ENCODE data around the gene CBARP.
A peak's percentile ranks its signal among the peaks of the same experiment; 100 is the strongest.

The CBARP gene

DNA sequence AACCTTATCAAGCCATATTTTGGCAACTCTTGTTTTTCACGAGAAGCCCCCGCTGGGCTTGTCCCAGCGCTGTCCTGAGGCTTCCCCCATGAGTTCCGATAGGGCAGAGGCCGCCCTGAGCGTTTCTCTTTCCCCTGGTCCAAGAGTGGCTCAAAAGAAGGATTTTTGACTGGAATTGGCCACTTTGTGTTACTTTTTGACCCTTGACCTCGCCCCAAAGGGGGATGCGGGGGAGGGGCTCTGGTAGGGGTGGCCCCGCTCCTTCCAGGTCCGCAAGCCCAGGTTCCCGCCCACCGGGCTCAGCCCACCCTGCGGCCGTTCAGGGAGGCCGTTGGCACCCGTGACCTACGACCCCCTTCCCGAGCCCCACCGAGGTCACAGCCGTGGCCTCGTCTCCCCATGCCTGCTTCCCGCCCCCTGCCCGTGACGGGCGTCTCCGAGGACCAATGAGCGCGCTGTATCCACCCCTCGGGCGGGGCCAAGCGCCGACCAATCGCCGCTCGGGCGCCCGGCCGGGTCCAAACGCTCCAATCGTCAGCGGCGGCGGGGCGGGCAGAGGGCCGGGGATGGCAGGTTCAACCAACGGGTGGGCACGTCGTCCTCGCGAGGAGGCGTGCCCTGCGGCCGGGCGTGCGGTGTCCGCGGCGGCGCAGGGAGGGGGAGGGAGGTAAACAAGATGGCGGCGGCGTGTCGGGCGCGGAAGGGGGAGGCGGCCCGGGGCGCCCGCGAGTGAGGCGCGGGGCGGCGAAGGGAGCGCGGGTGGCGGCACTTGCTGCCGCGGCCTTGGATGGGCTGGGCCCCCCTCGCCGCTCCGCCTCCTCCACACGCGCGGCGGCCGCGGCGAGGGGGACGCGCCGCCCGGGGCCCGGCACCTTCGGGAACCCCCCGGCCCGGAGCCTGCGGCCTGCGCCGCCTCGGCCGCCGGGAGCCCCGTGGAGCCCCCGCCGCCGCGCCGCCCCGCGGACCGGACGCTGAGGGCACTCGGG, 32.4 kb downstream of the CBARP start, which contains the start of gene STK11 (continued):
- 0 out of 2 replicates have a peak, but pooled peaks have one; percentile 4 for TF ChIP-seq ZFHX2 (tag by site-specific recombination; conservative IDR thresholded peaks at IDR 0.05)
- no peak; the same call in 1 of the 2 replicates for TF ChIP-seq KLF10 (tag by site-specific recombination; IDR thresholded peaks at IDR 0.05)
- no peak for TF ChIP-seq SETDB1 (IDR thresholded peaks at IDR 0.05; ENCODE audit: insufficient read length, low read length)
- no peak for TF ChIP-seq ZNF23 (tag by site-specific recombination; IDR thresholded peaks at IDR 0.05; ENCODE audit: borderline replicate concordance)
- TF ChIP-seq ZNF610 (tag by site-specific recombination; IDR thresholded peaks at IDR 0.05; ENCODE audit: borderline replicate concordance) = no peak
- no peak for TF ChIP-seq GLI2 (tag by site-specific recombination; IDR thresholded peaks at IDR 0.05; ENCODE audit: borderline replicate concordance, low read depth)
- TF ChIP-seq, protein P1, sequence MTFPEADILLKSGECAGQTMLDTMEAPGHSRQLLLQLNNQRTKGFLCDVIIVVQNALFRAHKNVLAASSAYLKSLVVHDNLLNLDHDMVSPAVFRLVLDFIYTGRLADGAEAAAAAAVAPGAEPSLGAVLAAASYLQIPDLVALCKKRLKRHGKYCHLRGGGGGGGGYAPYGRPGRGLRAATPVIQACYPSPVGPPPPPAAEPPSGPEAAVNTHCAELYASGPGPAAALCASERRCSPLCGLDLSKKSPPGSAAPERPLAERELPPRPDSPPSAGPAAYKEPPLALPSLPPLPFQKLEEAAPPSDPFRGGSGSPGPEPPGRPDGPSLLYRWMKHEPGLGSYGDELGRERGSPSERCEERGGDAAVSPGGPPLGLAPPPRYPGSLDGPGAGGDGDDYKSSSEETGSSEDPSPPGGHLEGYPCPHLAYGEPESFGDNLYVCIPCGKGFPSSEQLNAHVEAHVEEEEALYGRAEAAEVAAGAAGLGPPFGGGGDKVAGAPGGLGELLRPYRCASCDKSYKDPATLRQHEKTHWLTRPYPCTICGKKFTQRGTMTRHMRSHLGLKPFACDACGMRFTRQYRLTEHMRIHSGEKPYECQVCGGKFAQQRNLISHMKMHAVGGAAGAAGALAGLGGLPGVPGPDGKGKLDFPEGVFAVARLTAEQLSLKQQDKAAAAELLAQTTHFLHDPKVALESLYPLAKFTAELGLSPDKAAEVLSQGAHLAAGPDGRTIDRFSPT (tag by site-specific recombination; IDR thresholded peaks at IDR 0.05) = peak; percentile 99
- no peak for TF ChIP-seq ZFP41 (tag by site-specific recombination; IDR thresholded peaks at IDR 0.05; ENCODE audit: borderline replicate concordance)
- TF ChIP-seq ZNF707 (tag by site-specific recombination; IDR thresholded peaks at IDR 0.05) = no peak
- TF ChIP-seq ZBTB20 (tag by site-specific recombination; IDR thresholded peaks at IDR 0.05) = no peak
- TF ChIP-seq, protein P2, sequence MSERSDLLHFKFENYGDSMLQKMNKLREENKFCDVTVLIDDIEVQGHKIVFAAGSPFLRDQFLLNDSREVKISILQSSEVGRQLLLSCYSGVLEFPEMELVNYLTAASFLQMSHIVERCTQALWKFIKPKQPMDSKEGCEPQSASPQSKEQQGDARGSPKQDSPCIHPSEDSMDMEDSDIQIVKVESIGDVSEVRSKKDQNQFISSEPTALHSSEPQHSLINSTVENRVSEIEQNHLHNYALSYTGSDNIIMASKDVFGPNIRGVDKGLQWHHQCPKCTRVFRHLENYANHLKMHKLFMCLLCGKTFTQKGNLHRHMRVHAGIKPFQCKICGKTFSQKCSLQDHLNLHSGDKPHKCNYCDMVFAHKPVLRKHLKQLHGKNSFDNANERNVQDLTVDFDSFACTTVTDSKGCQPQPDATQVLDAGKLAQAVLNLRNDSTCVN (tag by site-specific recombination; optimal IDR thresholded peaks at IDR 0.05) = peak; percentile 82
- TF ChIP-seq ZNF341 (tag by site-specific recombination; IDR thresholded peaks at IDR 0.05; ENCODE audit: low read depth) = no peak
- no peak for TF ChIP-seq ZNF670 (tag by site-specific recombination; IDR thresholded peaks at IDR 0.05; ENCODE audit: low read depth)
- TF ChIP-seq ZNF501 (tag by site-specific recombination; IDR thresholded peaks at IDR 0.05) = no peak
- TF ChIP-seq, protein P3, sequence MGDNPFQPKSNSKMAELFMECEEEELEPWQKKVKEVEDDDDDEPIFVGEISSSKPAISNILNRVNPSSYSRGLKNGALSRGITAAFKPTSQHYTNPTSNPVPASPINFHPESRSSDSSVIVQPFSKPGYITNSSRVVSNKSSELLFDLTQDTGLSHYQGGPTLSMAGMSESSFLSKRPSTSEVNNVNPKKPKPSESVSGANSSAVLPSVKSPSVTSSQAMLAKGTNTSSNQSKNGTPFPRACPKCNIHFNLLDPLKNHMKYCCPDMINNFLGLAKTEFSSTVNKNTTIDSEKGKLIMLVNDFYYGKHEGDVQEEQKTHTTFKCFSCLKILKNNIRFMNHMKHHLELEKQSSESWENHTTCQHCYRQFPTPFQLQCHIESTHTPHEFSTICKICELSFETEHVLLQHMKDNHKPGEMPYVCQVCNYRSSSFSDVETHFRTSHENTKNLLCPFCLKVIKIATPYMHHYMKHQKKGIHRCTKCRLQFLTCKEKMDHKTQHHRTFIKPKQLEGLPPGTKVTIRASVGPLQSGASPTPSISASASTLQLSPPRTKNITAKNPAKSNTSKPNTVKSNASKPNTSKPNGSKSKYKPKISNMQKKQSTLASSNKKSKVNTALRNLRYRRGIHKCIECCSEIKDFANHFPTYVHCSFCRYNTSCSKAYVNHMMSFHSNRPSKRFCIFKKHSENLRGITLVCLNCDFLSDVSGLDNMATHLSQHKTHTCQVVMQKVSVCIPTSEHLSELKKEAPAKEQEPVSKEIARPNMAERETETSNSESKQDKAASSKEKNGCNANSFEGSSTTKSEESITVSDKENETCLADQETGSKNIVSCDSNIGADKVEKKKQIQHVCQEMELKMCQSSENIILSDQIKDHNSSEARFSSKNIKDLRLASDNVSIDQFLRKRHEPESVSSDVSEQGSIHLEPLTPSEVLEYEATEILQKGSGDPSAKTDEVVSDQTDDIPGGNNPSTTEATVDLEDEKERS (tag by site-specific recombination; IDR thresholded peaks at IDR 0.05) = no peak
- TF ChIP-seq, protein P4, sequence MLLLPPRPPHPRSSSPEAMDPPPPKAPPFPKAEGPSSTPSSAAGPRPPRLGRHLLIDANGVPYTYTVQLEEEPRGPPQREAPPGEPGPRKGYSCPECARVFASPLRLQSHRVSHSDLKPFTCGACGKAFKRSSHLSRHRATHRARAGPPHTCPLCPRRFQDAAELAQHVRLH (tag by site-specific recombination; IDR thresholded peaks at IDR 0.05) = no peak
- peak; percentile 73 for TF ChIP-seq SP7 (tag by site-specific recombination; IDR thresholded peaks at IDR 0.05)
- TF ChIP-seq MYNN (tag by site-specific recombination; IDR thresholded peaks at IDR 0.05; ENCODE audit: borderline replicate concordance) = no peak
- TF ChIP-seq ZBTB17 (tag by site-specific recombination; IDR thresholded peaks at IDR 0.05) = no peak
- TF ChIP-seq ZNF121 (tag by site-specific recombination; IDR thresholded peaks at IDR 0.05) = no peak
- TF ChIP-seq, protein P5, sequence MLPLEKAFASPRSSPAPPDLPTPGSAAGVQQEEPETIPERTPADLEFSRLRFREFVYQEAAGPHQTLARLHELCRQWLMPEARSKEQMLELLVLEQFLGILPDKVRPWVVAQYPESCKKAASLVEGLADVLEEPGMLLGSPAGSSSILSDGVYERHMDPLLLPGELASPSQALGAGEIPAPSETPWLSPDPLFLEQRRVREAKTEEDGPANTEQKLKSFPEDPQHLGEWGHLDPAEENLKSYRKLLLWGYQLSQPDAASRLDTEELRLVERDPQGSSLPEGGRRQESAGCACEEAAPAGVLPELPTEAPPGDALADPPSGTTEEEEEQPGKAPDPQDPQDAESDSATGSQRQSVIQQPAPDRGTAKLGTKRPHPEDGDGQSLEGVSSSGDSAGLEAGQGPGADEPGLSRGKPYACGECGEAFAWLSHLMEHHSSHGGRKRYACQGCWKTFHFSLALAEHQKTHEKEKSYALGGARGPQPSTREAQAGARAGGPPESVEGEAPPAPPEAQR (tag by site-specific recombination; IDR thresholded peaks at IDR 0.05) = no peak
- TF ChIP-seq FEZF1 (tag by site-specific recombination; IDR thresholded peaks at IDR 0.05) = peak; percentile 57
- no peak for TF ChIP-seq ZNF514 (tag by site-specific recombination; IDR thresholded peaks at IDR 0.05)
- TF ChIP-seq ZNF677 (tag by site-specific recombination; IDR thresholded peaks at IDR 0.05) = no peak
- TF ChIP-seq ZNF585B (tag by site-specific recombination; IDR thresholded peaks at IDR 0.05) = no peak
- no peak for TF ChIP-seq ZNF623 (tag by site-specific recombination; IDR thresholded peaks at IDR 0.05)
- peak; percentile 64; the same call in 1 of the 2 replicates for TF ChIP-seq ZNF561 (tag by site-specific recombination; IDR thresholded peaks at IDR 0.05; ENCODE audit: borderline replicate concordance)
- no peak for TF ChIP-seq ZNF624 (tag by site-specific recombination; IDR thresholded peaks at IDR 0.05)
- TF ChIP-seq, protein P6, sequence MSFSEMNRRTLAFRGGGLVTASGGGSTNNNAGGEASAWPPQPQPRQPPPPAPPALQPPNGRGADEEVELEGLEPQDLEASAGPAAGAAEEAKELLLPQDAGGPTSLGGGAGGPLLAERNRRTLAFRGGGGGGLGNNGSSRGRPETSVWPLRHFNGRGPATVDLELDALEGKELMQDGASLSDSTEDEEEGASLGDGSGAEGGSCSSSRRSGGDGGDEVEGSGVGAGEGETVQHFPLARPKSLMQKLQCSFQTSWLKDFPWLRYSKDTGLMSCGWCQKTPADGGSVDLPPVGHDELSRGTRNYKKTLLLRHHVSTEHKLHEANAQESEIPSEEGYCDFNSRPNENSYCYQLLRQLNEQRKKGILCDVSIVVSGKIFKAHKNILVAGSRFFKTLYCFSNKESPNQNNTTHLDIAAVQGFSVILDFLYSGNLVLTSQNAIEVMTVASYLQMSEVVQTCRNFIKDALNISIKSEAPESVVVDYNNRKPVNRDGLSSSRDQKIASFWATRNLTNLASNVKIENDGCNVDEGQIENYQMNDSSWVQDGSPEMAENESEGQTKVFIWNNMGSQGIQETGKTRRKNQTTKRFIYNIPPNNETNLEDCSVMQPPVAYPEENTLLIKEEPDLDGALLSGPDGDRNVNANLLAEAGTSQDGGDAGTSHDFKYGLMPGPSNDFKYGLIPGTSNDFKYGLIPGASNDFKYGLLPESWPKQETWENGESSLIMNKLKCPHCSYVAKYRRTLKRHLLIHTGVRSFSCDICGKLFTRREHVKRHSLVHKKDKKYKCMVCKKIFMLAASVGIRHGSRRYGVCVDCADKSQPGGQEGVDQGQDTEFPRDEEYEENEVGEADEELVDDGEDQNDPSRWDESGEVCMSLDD (tag by site-specific recombination; IDR thresholded peaks at IDR 0.05) = peak; percentile 99

Data from HEK293 (cell line).